Natural killer cell treated with Interleukin-12 subunit alpha and Interleukin-12 subunit beta and Interleukin-15 and Interleukin-18, amount 100 ng/mL, for 72 hours (primary cell): ENCODE measurements around the gene PIP4K2A. TPM values are rescaled to one million over a fixed set of nuclear protein-coding genes. Genes with fewer than 3 reads are reported as not detected.
"Not testable (repeated sequence)": the region's sequence is repeated elsewhere in the genome, so short reads cannot be mapped to it uniquely, and the experiment has no call there.

Source experiments
- ATAC-seq, 2 donors: fragments of 150-1000 bp; cut with Tn5 transposase in 1 of 2; sonication (Bioruptor Pico), chemical (Tn5 transposase) in 1 of 2; 2 replicates each; pipeline ENCODE4 v1.10.0; 2021
- DNase-seq: peaks from one replicate; pipeline ENCODE4 v3.0.0; 2022; ENCODE audit warnings: low spot score
- H3K27ac Mint-ChIP-seq, 2 donors: 1 replicate in 1 of 2; 2 replicates in 1 of 2; pipeline ENCODE4 v1.8.0; 2022; ENCODE audit warnings: mixed read lengths in 2 of 2, mild to moderate bottlenecking in 1 of 2, moderate library complexity in 1 of 2
- H3K27me3 Mint-ChIP-seq, 2 donors: 1 replicate in 1 of 2; 2 replicates in 1 of 2; pipeline ENCODE4 v1.8.0; 2022; ENCODE audit warnings: mixed read lengths in 2 of 2
- H3K36me3 Mint-ChIP-seq: one replicate; pipeline ENCODE4 v1.8.0; 2022; ENCODE audit warnings: mixed read lengths
- H3K4me1 Mint-ChIP-seq, 2 donors: 1 replicate in 1 of 2; 2 replicates in 1 of 2; pipeline ENCODE4 v1.8.0; 2022; ENCODE audit warnings: low read depth in 2 of 2, mixed read lengths in 2 of 2, mild to moderate bottlenecking in 1 of 2
- H3K4me3 Mint-ChIP-seq: one replicate; pipeline ENCODE4 v1.8.0; 2022; ENCODE audit warnings: mixed read lengths
- H3K9me3 Mint-ChIP-seq: 2 replicates; pipeline ENCODE4 v1.8.0; 2022; ENCODE audit warnings: mixed read lengths
- total RNA-seq, 2 donors: library from RNA; stranded (reverse); gene quantifications; one replicate each; pipeline ENCODE4 v1.2.3, GENCODE V29; 2022

Gene PIP4K2A
- total RNA-seq, 2 donors from 2014 or later = 149 to 152 TPM

GRCh38 chr10:22697800-22698199, 16.6 kb downstream of the PIP4K2A start:
- Mint-ChIP-seq H3K4me3 (no peak overlapping the region), H3K4me1 (peaks cover 60 to 74% of the 10 kb centered on the region in 2 donors), H3K36me3 (peaks cover 12% of the 10 kb centered on the region), H3K27ac (peak overlapping the region in 1 of 2 donors; percentile 58), H3K27me3 (no peaks in the 10 kb centered on the region), H3K9me3 (no peaks in the 10 kb centered on the region)
- ATAC-seq (no peak), DNase-seq (no peak)

GRCh38 chr10:22697101-22697500, 17.3 kb downstream of the PIP4K2A start:
- no peak for ATAC-seq
- peaks cover 57 to 74% of the 10 kb centered on the region in 2 donors for H3K4me1 Mint-ChIP-seq
- H3K27me3 Mint-ChIP-seq = no peaks in the 10 kb centered on the region
- peak overlapping the region; percentile 30 to 58 for H3K27ac Mint-ChIP-seq
- no peak for DNase-seq
- H3K9me3 Mint-ChIP-seq = no peaks in the 10 kb centered on the region
- H3K36me3 Mint-ChIP-seq = peaks cover 12% of the 10 kb centered on the region
- H3K4me3 Mint-ChIP-seq = no peak overlapping the region

- H3K36me3 Mint-ChIP-seq = peaks cover 6% of the 10 kb centered on the region
- H3K27me3 Mint-ChIP-seq = no peaks in the 10 kb centered on the region
- H3K4me3 Mint-ChIP-seq = peak overlapping the region; percentile 80
- peak overlapping the region; percentile 94 to 97 for H3K27ac Mint-ChIP-seq
- DNase-seq (no peak), ATAC-seq (no peak)
- no peaks in the 10 kb centered on the region for H3K9me3 Mint-ChIP-seq
- H3K4me1 Mint-ChIP-seq = peaks cover 52 to 77% of the 10 kb centered on the region in 2 donors
Observed at GRCh38 chr10:22693860-22694259, 20.5 kb downstream of the PIP4K2A start.

- DNase-seq (no peak), ATAC-seq (peak; percentile 89 to 90)
- Mint-ChIP-seq H3K9me3 (no peaks in the 10 kb centered on the region), H3K4me3 (peak overlapping the region; percentile 80), H3K27ac (peak overlapping the region; percentile 94 to 97), H3K27me3 (no peaks in the 10 kb centered on the region), H3K4me1 (peaks cover 54 to 81% of the 10 kb centered on the region in 2 donors), H3K36me3 (peaks cover 6% of the 10 kb centered on the region)
Observed at GRCh38 chr10:22693371-22693784, 21.0 kb downstream of the PIP4K2A start.

- not testable (repeated sequence) for H3K27me3 Mint-ChIP-seq, H3K9me3 Mint-ChIP-seq, H3K4me3 Mint-ChIP-seq, H3K36me3 Mint-ChIP-seq, DNase-seq, ATAC-seq
- H3K27ac Mint-ChIP-seq = peak overlapping the region; percentile 94 to 97
- H3K4me1 Mint-ChIP-seq = peaks cover 62 to 87% of the 10 kb centered on the region in 2 donors
Observed at GRCh38 chr10:22692119-22692518, 22.3 kb downstream of the PIP4K2A start.

- Mint-ChIP-seq H3K4me3 (peak overlapping the region; percentile 35), H3K27me3 (no peaks in the 10 kb centered on the region), H3K36me3 (peaks cover 6% of the 10 kb centered on the region), H3K27ac (peak overlapping the region; percentile 77 to 97), H3K9me3 (no peaks in the 10 kb centered on the region), H3K4me1 (peaks cover 65 to 88% of the 10 kb centered on the region in 2 donors)
- peak in 1 of 2 donors; percentile 17 for ATAC-seq
- DNase-seq = no peak
Observed at GRCh38 chr10:22690614-22691431, 23.6 kb downstream of the PIP4K2A start.

- Mint-ChIP-seq H3K9me3 (no peaks in the 10 kb centered on the region), H3K36me3 (peaks cover 6% of the 10 kb centered on the region), H3K4me3 (no peak overlapping the region), H3K27ac (peak overlapping the region; percentile 77 to 97), H3K4me1 (peaks cover 66 to 88% of the 10 kb centered on the region in 2 donors), H3K27me3 (no peaks in the 10 kb centered on the region)
- ATAC-seq (no peak), DNase-seq (no peak)
Observed at GRCh38 chr10:22690158-22690557, 24.2 kb downstream of the PIP4K2A start.

- H3K9me3 Mint-ChIP-seq = no peaks in the 10 kb centered on the region
Observed at GRCh38 chr10:22686347-22686746, 28.0 kb downstream of the PIP4K2A start.

GRCh38 chr10:22685926-22686325, 28.5 kb downstream of the PIP4K2A start:
- H3K36me3 Mint-ChIP-seq = no peaks in the 10 kb centered on the region
- no peaks in the 10 kb centered on the region for H3K27me3 Mint-ChIP-seq
- DNase-seq (no peak), ATAC-seq (no peak)
- H3K4me3 Mint-ChIP-seq = no peak overlapping the region
- peak overlapping the region; percentile 97 to 99 for H3K27ac Mint-ChIP-seq
- no peaks in the 10 kb centered on the region for H3K9me3 Mint-ChIP-seq
- H3K4me1 Mint-ChIP-seq = peaks cover 77 to 88% of the 10 kb centered on the region in 2 donors

More at GRCh38 chr10:22686347-22686746, 28.0 kb downstream of the PIP4K2A start:
- Mint-ChIP-seq H3K4me1 (peaks cover 77 to 88% of the 10 kb centered on the region in 2 donors), H3K4me3 (no peak overlapping the region), H3K27me3 (no peaks in the 10 kb centered on the region), H3K27ac (peak overlapping the region; percentile 97 to 99), H3K36me3 (no peaks in the 10 kb centered on the region)
- ATAC-seq (no peak), DNase-seq (no peak)

- DNase-seq (no peak), ATAC-seq (no peak)
- Mint-ChIP-seq H3K4me3 (peak overlapping the region; percentile 76), H3K27me3 (no peaks in the 10 kb centered on the region), H3K27ac (peak overlapping the region; percentile 97 to 99), H3K9me3 (no peaks in the 10 kb centered on the region), H3K36me3 (no peaks in the 10 kb centered on the region), H3K4me1 (peaks cover 77 to 84% of the 10 kb centered on the region in 2 donors)
Observed at GRCh38 chr10:22684699-22685098, 29.7 kb downstream of the PIP4K2A start.

GRCh38 chr10:22683140-22683389, 31.3 kb downstream of the PIP4K2A start:
- no peaks in the 10 kb centered on the region for H3K36me3 Mint-ChIP-seq
- H3K27me3 Mint-ChIP-seq = no peaks in the 10 kb centered on the region
- no peak for ATAC-seq

GRCh38 chr10:22682237-22683139, 31.9 kb downstream of the PIP4K2A start:
- Mint-ChIP-seq H3K4me3 (peak overlapping the region; percentile 76), H3K4me1 (peaks cover 76 to 89% of the 10 kb centered on the region in 2 donors), H3K27ac (peak overlapping the region; percentile 97 to 99), H3K36me3 (no peaks in the 10 kb centered on the region), H3K9me3 (no peaks in the 10 kb centered on the region), H3K27me3 (no peaks in the 10 kb centered on the region)
- ATAC-seq (peak; percentile 50 to 53), DNase-seq (peak; percentile 72)

More at GRCh38 chr10:22683140-22683389, 31.3 kb downstream of the PIP4K2A start:
- peaks cover 77 to 88% of the 10 kb centered on the region in 2 donors for H3K4me1 Mint-ChIP-seq
- H3K4me3 Mint-ChIP-seq = peak overlapping the region; percentile 76
- DNase-seq = no peak
- H3K9me3 Mint-ChIP-seq = no peaks in the 10 kb centered on the region
- peak overlapping the region; percentile 97 to 99 for H3K27ac Mint-ChIP-seq

- DNase-seq (peak; percentile 71), ATAC-seq (peak; percentile 72 to 84)
- Mint-ChIP-seq H3K9me3 (no peaks in the 10 kb centered on the region), H3K27me3 (no peaks in the 10 kb centered on the region), H3K4me3 (peak overlapping the region; percentile 76), H3K27ac (peak overlapping the region; percentile 97 to 99), H3K4me1 (peaks cover 76 to 89% of the 10 kb centered on the region in 2 donors), H3K36me3 (no peaks in the 10 kb centered on the region)
Observed at GRCh38 chr10:22681783-22682183, 32.6 kb downstream of the PIP4K2A start.

GRCh38 chr10:22681301-22681700, 33.1 kb downstream of the PIP4K2A start:
- DNase-seq (no peak), ATAC-seq (no peak)
- H3K27ac Mint-ChIP-seq = peak overlapping the region; percentile 97 to 99
- H3K9me3 Mint-ChIP-seq = no peaks in the 10 kb centered on the region
- no peaks in the 10 kb centered on the region for H3K27me3 Mint-ChIP-seq
- H3K4me1 Mint-ChIP-seq = peaks cover 80 to 92% of the 10 kb centered on the region in 2 donors
- H3K36me3 Mint-ChIP-seq = no peaks in the 10 kb centered on the region
- peak overlapping the region; percentile 80 for H3K4me3 Mint-ChIP-seq
